HG03159 (cell line): Measurements from ENCODE around the gene CIT.
A peak's percentile ranks its signal among the peaks of the same experiment; 100 is the strongest.
"Not testable (repeated sequence)": the region's sequence is repeated elsewhere in the genome, so short reads cannot be mapped to it uniquely, and the experiment has no call there.

Experiments used
- ATAC-seq: cut with Tn5 transposase; IDR thresholded peaks from one replicate; pipeline ENCODE4 v1.9.1; 2021; ENCODE audit warnings: mild to moderate bottlenecking, moderate library complexity; ENCODE audit not compliant: unreplicated experiment

The CIT gene, protein sequence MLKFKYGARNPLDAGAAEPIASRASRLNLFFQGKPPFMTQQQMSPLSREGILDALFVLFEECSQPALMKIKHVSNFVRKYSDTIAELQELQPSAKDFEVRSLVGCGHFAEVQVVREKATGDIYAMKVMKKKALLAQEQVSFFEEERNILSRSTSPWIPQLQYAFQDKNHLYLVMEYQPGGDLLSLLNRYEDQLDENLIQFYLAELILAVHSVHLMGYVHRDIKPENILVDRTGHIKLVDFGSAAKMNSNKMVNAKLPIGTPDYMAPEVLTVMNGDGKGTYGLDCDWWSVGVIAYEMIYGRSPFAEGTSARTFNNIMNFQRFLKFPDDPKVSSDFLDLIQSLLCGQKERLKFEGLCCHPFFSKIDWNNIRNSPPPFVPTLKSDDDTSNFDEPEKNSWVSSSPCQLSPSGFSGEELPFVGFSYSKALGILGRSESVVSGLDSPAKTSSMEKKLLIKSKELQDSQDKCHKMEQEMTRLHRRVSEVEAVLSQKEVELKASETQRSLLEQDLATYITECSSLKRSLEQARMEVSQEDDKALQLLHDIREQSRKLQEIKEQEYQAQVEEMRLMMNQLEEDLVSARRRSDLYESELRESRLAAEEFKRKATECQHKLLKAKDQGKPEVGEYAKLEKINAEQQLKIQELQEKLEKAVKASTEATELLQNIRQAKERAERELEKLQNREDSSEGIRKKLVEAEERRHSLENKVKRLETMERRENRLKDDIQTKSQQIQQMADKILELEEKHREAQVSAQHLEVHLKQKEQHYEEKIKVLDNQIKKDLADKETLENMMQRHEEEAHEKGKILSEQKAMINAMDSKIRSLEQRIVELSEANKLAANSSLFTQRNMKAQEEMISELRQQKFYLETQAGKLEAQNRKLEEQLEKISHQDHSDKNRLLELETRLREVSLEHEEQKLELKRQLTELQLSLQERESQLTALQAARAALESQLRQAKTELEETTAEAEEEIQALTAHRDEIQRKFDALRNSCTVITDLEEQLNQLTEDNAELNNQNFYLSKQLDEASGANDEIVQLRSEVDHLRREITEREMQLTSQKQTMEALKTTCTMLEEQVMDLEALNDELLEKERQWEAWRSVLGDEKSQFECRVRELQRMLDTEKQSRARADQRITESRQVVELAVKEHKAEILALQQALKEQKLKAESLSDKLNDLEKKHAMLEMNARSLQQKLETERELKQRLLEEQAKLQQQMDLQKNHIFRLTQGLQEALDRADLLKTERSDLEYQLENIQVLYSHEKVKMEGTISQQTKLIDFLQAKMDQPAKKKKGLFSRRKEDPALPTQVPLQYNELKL (N-terminal part only)

DNA sequence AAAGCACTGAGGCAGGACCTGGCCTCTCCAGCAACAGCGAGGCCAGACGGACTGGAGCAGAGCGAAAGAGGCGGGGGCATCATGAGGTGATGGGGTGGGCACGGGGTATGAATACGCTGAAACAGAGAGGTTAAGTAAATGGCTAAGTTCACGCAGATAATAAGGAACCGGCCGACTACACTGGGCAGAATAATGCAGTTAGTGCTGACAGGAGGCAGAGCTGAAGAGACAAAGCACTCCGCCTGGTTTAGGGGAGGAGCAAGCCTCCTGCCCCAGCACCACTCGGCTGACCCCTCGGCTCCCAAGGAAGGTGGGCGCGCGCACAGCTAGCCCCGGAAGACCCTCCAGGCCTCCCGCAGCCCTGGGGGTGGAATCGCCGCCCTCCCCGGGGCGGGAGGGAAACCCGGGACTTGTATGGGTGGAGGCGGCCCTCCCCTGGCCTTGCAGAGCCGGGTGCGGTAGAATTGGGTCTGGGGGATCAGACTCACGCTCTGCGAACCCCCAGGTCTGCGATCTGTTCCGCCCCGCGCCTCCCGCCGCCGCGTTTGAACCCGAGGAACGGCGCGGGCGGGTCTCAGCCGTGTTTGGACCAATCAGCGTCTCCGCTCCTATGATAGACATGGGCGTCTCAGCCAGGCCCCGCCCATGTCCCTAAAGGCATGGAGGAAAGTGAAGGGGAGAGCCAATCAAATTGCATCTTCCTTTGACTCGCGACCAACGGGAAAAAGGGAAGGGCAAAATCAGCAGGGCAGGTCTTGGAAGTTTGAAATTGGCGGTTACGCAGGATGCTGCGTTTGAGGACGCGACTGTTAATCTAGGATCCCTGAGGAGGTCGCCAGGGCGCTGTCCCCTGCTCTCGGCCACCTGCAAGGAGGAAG is at the start of gene CIT:
TSS of gene CIT (minus strand) at position 560 of the 878 bp plus-strand sequence. CDS start 1,152 bp downstream, outside the sequence.
- ATAC-seq: peak; percentile 100

DNA sequence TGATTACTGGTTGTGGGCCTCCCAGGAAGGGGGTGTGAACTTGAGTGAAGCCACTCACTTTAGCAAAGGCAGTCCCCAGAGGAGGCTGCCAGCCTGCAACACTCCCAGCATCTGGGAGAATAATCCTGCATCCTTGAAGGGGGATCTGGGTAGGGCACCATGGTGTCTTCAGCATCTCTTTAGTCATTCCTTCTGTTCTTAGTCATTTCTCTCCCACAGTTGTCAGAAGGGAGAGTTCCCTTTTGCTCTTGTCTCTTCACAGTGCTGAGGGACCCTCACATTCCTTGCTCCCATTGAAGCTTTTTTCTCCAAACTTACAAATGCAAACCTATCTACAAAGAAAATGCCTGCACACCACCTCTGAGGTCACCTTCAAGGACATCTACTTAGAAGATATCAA is 48.1 kb upstream of the CIT start:
- no peak for ATAC-seq

DNA sequence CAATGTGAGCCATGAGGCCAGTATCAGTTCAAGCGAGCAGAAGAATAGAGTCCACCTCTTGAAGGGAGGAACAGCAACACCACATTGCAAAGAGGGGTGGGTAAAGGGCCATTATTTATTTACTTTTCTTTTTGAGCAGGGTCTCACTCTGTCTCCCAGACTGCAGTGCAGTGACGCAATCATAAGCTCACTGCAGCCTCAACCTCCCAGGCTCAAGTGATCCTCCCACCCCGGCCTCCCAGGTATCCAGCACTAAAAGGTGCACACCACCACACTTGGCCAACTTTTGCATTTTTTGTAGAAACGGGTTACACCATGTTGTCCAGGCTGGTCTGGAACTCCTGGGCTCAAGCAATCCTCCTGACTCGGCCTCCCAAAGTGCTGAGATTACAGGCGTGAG is 42.9 kb upstream of the CIT start:
- no peak for ATAC-seq

GRCh38 chr12:119915894-119916510 is 38.9 kb upstream of the CIT start:
- no peak for ATAC-seq

- ATAC-seq: no peak
Observed at GRCh38 chr12:119914666-119915065, 37.5 kb upstream of the CIT start.

DNA sequence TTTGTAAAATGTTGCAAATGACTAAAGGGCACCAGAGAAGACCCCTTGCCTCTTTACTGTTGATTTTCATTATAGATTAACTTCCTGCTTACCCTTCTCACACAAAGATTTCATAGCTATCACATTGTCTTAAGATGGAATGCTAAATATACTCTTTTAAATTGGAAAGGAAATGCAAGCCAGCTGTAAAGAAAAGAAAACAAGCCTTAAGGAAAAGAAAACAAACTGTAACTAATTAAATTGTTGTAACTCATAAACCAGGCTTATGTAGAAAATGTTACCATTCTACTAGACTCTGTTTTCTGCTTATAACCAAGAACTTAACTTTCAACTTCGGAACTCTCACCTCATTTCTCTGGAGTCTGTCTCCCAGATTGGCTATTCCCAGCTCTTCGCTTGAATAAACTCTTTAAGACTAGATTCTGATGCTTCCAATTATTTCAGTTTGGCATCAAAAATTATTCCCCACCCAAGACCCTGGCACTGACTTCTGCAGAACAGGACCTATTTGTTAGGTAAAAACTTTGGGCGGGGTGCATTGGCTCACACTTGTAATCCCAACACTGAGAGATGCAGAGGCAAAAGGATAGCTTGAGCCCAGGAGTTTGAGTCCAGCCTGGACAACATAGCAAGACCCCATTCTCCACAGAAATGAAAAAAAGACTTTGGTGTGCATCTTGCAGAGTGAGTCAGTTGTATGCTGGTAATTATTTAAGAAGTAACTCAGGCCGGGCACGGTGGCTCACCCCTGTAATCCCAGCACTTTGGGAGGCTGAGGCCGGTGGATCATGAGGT is 36.6 kb upstream of the CIT start:
- ATAC-seq: no peak

DNA sequence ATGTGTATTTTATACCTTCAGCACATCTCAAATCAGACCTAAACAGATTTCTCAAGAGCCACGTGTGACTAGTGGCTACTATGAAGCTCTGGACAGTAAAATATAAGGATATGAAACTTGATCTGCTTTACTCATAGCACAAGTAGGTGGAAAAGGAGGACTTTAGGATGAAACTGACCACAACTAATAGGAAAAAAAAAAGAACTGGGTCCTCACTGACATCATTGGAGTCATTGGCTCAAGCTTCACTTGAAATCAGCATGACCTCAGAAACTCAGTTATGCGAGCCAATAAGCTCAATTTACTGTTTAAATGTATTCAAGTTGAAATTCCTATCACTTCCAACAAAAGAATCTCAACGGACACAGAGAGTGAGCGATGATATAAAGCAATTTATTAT is 34.1 kb upstream of the CIT start:
- no peak for ATAC-seq

DNA sequence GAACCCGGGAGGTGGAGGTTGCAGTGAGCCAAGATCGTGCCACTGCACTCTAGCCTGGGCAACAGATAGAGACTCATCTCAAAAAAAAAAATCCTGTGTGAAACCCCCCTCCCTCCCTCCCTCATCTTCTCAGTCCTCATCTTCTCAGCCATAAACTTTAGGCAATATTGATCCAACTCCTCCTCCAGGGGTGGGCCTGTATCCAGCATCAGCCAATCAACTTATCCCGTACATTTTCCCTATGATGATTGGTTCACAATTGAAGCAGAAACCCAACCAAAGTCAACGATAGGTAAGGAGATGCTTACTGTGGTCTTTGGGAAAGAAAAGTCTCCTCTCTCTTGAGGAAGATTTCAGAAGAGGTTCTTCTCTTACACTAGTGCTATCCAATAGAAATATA is 33.5 kb upstream of the CIT start:
- no peak for ATAC-seq

GRCh38 chr12:119902084-119902509 is 25.0 kb upstream of the CIT start:
- peak; percentile 85 for ATAC-seq

DNA sequence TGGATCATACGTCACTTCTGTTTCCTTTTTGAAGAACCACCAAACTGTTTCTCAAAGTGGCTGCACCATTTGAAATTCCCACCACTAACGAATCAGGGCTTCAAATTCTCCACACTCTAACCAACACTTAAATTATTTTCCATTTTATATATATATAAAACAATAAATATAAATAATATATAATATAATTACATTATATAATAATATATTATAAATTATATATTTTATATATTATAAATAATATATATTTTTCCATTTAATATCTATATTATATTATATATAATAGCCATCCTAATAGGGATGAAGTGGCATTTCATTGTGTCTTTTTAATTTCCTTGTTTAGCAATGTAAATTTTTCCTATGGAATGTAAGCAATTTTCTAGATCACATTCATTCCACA is 24.6 kb upstream of the CIT start:
- no peak for ATAC-seq

DNA sequence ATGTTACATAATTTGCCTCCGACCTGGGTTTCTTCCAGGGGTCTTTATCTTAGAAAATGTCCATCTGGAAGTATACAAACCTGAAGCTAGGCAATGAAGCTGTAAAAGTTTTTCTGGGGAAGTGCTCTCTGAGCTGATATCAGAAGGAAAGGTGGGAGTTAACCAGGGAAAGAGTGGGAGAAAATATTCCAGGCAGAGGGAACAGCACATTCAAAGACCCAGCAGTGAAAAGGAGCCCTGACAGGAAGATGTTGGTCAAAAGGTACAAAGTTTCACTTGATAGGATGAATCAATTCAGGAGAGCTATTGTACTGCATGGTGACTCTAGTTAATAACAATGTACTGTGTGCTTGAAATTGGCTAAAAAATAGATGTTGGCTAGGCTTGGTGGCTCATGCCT is 17.8 kb upstream of the CIT start:
- ATAC-seq: no peak

DNA sequence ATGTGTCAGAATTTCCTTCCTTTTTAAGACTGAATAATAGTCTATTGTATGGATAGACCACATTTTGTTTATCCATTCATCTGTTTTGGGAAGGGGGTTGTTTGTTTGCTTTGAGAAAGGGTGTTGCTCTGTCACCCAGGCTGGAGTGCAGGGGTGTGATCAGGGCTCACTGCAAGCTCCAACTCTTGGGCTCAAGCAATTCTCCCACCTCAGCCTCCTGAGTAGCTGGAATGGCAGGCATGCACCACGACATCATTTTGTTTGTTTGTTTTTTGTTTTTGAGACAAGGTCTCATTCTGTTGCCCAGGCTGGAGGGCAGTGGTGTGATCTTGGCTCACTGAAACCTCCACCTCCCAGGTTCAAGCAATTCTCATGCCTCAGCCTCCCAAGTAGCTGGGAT is 15.5 kb upstream of the CIT start:
- not testable (repeated sequence) for ATAC-seq

DNA sequence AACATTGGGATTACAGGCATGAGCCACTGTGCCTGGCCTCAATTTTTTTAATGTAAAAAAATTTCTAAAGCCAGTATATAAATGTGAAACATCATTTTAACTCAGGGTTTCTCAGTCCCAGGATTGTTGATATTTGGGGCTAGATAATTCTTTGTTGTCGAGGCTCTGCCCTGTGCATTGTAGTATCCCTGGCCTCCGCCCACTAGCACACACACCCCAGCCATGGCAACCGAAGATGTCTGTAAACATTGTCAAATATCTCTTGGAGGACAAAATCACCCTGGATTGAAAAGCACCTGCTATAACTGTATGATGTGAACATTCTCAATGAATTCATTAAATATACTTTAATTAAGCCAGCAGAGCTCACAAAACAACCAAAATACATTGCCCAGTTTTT is 8.4 kb upstream of the CIT start:
- ATAC-seq: no peak

DNA sequence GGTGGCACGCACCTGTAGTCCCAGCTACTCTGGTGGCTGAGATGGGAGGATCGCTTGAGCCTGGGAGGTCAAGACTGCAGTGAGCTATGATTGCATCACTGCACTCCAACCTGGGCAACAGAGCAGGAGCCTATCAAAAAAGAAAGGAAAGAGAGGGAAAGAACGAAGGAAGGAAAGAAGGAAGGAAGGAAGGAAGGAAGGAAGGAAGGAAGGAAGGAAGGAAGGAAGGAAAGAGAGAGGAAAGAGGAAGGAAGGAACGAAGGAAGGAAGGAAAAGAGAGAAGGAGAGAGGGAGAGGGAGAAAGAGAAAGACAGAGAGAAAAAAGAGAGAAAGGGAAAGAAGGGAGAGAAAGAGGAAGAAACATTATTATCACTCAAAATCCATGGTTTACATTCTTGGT is 6.7 kb upstream of the CIT start:
- ATAC-seq: not testable (repeated sequence)

GRCh38 chr12:119883237-119883636 is 6.1 kb upstream of the CIT start:
- no peak for ATAC-seq

DNA sequence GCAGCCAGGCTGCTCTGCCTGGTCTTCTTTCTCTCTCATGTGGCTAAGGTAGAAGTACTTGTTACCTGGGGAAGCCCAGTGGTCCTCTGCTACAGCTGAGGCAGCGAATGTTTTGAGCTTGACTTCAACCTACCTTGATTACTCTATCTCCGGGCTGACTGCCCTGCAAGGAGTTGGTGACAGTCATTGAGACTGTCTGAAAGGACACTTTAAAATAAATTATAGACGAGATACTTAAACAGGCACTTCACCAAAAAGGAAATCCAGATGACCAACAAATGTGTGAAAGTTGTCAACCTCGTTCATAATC is 474 bp upstream of the CIT start:
- no peak for ATAC-seq

DNA sequence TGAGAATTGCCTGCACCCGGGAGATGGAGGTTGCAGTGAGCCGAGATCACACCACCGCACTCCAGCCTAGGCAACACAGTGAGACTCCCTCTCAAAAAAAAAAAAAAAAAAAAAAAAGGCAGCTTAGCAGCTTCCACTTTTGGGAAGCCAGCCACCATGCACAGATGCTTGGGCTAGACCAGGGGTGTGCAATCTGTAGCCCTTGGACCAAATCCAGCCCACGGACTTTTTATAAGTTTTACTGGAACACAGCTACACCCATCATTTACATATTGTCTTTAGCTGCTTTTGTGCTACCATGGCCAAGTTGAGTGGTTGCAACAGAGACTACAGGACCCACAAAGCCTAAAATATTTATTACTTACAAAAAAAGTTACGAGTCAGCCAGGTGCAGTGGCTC is 6.7 kb downstream of the CIT start:
- no peak for ATAC-seq

DNA sequence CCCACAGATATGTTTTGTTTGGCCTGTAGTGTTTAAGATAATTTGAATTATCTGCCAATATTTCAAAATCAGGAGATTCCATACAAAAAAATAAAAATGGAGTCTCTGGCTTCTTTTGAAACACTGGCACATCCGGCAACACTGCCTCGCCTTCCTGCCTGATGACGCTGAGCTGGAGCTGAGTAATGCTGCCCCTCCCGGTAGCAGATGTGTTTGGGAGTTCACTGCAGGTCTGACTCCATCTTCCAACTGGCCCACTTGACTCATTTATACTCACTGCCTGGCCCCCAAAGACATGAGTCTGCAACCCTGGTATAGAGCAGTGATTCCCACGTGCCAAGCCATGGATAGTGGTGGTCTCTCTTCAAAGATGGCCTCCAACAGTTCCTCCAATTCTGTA is 7.4 kb downstream of the CIT start:
- no peak for ATAC-seq

DNA sequence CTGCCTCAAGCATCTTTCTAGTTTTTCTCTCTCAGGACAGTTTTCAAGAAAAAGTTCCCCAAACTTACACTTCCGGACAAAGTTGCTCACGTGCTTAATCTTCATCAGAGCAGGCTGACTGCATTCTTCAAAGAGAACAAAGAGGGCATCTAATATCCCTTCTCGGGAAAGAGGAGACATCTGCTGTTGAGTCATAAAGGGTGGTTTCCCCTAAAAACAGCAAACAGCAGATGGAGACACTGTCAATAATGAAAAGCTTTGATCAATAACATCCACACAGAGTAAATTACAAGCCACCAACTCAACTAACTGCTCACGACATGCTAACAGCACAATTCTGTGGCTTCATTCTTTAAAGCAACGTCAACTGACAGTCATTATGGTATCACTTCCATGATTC is 8.1 kb downstream of the CIT start:
- no peak for ATAC-seq
